Common myeloid progenitor, CD34-positive (primary cell): Measurements from ENCODE around the gene OXLD1.
A peak's percentile ranks its signal among the peaks of the same experiment; 100 is the strongest.

ENCODE experiments used
- CTCF ChIA-PET: fragments of 350-600 bp; sonication (Branson Sonifier 250); formaldehyde crosslinking; loops from one replicate; lab custom pipeline; 2021; ENCODE audit warnings: antibody characterized with exemption; lab: Charles Lee
- POLR2A ChIA-PET: fragments of 350-600 bp; sonication (Branson Sonifier 250); formaldehyde crosslinking; loops from one replicate; lab custom pipeline; 2021; ENCODE audit warnings: antibody characterized with exemption; lab: Charles Lee
- DNase-seq, 3 donors: peaks; one replicate each; pipeline versions ENCODE4 v3.0.0 to v3.0.0-alpha.2; 2013
- H3K27ac ChIP-seq, 2 experiments: 1 replicate in 1 of 2; 2 replicates in 1 of 2; pipeline ENCODE4 v1.7.0; 2013; ENCODE audit warnings: inconsistent platforms in 2 of 2, low read length in 2 of 2, mild to moderate bottlenecking in 2 of 2, low read depth in 1 of 2, moderate library complexity in 1 of 2; ENCODE audit not compliant: severe bottlenecking in 2 of 2, insufficient read depth in 1 of 2, poor library complexity in 1 of 2
- H3K27me3 ChIP-seq, 5 experiments: replicated peaks in 2 of 5; 1 replicate in 3 of 5; 2 replicates in 2 of 5; pipeline versions ENCODE4 v1.6.1 to v1.7.0; 2013; ENCODE audit warnings: low read length in 4 of 5, mild to moderate bottlenecking in 2 of 5, moderate library complexity in 2 of 5, inconsistent platforms in 1 of 5; ENCODE audit not compliant: insufficient read depth in 5 of 5, control insufficient read depth in 4 of 5
- H3K36me3 ChIP-seq, 4 experiments: 1 replicate in 2 of 4; 2 replicates in 2 of 4; pipeline versions ENCODE4 v1.6.1 to v1.7.0; 2013; ENCODE audit warnings: low read length in 3 of 4, control low read depth in 1 of 4, mild to moderate bottlenecking in 1 of 4; ENCODE audit not compliant: control insufficient read depth in 4 of 4, insufficient read depth in 4 of 4
- H3K4me1 ChIP-seq, 4 experiments: 1 replicate in 3 of 4; 2 replicates in 1 of 4; pipeline versions ENCODE4 v1.6.1 to v1.7.1; 2013; ENCODE audit warnings: low read length in 3 of 4, mild to moderate bottlenecking in 3 of 4, control low read depth in 1 of 4, inconsistent platforms in 1 of 4, moderate library complexity in 1 of 4; ENCODE audit not compliant: control insufficient read depth in 4 of 4, insufficient read depth in 4 of 4; ENCODE audit errors: control extremely low read depth in 1 of 4
- H3K4me3 ChIP-seq, 7 experiments: 1 replicate in 4 of 7; 2 replicates in 3 of 7; pipeline versions ENCODE4 v1.5.1 to v1.7.0; 2013; ENCODE audit warnings: mild to moderate bottlenecking in 7 of 7, low read length in 6 of 7, moderate library complexity in 6 of 7, inconsistent platforms in 2 of 7, low read depth in 2 of 7, control low read depth in 1 of 7; ENCODE audit not compliant: insufficient read depth in 4 of 7, control insufficient read depth in 1 of 7; ENCODE audit errors: extremely low read depth in 1 of 7
- H3K9me3 ChIP-seq, 5 experiments: 1 replicate in 4 of 5; 2 replicates in 1 of 5; pipeline versions ENCODE4 v1.6.1 to v1.7.1; 2013; ENCODE audit warnings: low read length in 4 of 5, mild to moderate bottlenecking in 2 of 5, inconsistent platforms in 1 of 5, low read depth in 1 of 5, moderate library complexity in 1 of 5; ENCODE audit not compliant: control insufficient read depth in 4 of 5, insufficient read depth in 2 of 5; ENCODE audit errors: control extremely low read depth in 1 of 5
- WGBS: methylation state at CpG from one replicate; pipeline ENCODE4 v1.1.5; 2013; ENCODE audit not compliant: insufficient coverage; 5-methylcytosine and 5-hydroxymethylcytosine counted together

Gene OXLD1

GRCh38 chr17:81687770-81688541 is 21.6 kb upstream of the OXLD1 start:
- CTCF ChIA-PET, result no interaction called here
- H3K4me3 ChIP-seq, result no peak overlapping the region
- H3K4me1 ChIP-seq, result peaks cover 9 to 18% (median 15%) of the 10 kb centered on the region in 4 experiments
- no peaks in the 10 kb centered on the region for H3K27me3 ChIP-seq
- WGBS, result 97% methylated on average over 40 of the region's 41 CpGs
- POLR2A ChIA-PET, result no interaction called here
- H3K36me3 ChIP-seq, result peaks cover 8 to 74% (median 46%) of the 10 kb centered on the region in 4 experiments
- no peak for DNase-seq
- no peaks in the 10 kb centered on the region for H3K9me3 ChIP-seq
- no peak overlapping the region for H3K27ac ChIP-seq

DNA sequence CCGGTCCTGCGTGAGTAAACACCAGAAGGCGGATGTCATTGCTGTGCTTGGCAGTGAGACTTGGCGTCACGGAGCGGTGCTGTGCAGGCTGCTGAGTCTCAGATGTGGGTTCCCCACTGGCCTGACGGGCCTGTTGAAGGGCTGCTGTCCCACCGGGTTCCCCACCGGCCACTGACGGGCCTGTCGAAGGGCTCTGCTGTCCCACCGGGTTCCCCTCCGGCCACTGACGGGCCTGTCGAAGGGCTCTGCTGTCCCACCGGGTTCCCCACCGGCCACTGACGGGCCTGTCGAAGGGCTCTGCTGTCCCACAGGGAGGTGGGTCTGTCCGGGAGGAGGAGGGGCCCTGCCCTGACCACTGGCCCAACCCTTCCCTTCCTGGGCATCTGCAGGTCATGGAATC is 20.2 kb upstream of the OXLD1 start:
- 94% methylated on average over 19 of the region's 20 CpGs for WGBS
- no peak for DNase-seq
- H3K27ac ChIP-seq, result no peak overlapping the region
- CTCF ChIA-PET, result no interaction called here
- POLR2A ChIA-PET, result no interaction called here
- H3K4me3 ChIP-seq, result no peak overlapping the region
- peaks cover 9 to 26% (median 22%) of the 10 kb centered on the region in 4 experiments for H3K4me1 ChIP-seq
- peaks cover 10 to 67% (median 37%) of the 10 kb centered on the region in 4 experiments for H3K36me3 ChIP-seq
- no peaks in the 10 kb centered on the region for H3K27me3 ChIP-seq
- H3K9me3 ChIP-seq, result no peaks in the 10 kb centered on the region

DNA sequence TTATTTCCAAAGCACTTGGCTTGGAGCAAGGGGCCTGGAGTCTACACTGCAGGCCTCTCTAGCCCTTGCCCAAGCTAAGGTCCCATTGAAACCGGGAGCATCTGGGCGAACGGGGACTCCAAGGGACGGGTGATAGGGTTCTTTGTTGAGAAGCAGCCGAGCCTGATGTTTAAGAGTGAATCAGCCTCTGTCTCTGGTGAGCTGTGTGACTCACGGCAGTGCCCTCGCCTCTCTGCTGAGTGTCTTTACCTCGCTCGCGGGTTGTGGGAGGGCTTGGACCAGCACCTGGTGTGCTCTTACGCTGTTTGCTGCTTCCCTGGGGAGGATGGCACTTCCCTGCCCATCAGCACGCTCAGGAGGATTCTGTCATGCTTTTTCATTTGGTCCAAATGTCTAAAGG is 18.7 kb upstream of the OXLD1 start:
- peaks cover 11 to 62% (median 32%) of the 10 kb centered on the region in 4 experiments for H3K36me3 ChIP-seq
- H3K27me3 ChIP-seq, result no peaks in the 10 kb centered on the region
- peak overlapping the region in 1 of 2 experiments; percentile 43 for H3K27ac ChIP-seq
- peak overlapping the region in 6 of 7 experiments; percentile 81 to 97 (median 92) for H3K4me3 ChIP-seq
- no peaks in the 10 kb centered on the region for H3K9me3 ChIP-seq
- WGBS, result 95% methylated on average over 11 of the region's 12 CpGs
- ChIA-PET CTCF (interaction anchor here (0.8 to 2.1 kb wide), 5 partner anchors 10 to 185 kb away, joined by 3 to 7 read pairs (median 3); partner anchors contain the start of genes CCDC137 and OXLD1), POLR2A (interaction anchor here (0.6 to 1.2 kb wide), 2 partner anchors 17 to 189 kb away, joined by 4 read pairs; no protein-coding TSS in a partner anchor)
- no peak for DNase-seq
- H3K4me1 ChIP-seq, result peaks cover 9 to 26% (median 22%) of the 10 kb centered on the region in 4 experiments

GRCh38 chr17:81684442-81684911 is 18.1 kb upstream of the OXLD1 start:
- peak overlapping the region; percentile 81 to 97 (median 91) for H3K4me3 ChIP-seq
- H3K4me1 ChIP-seq, result peaks cover 9 to 26% (median 22%) of the 10 kb centered on the region in 4 experiments
- peaks cover 7 to 56% (median 30%) of the 10 kb centered on the region in 4 experiments for H3K36me3 ChIP-seq
- no peaks in the 10 kb centered on the region for H3K27me3 ChIP-seq
- DNase-seq, result peak in 2 of 3 donors; percentile 35 to 43
- WGBS, result 12% methylated on average over 13 of the region's 16 CpGs
- H3K27ac ChIP-seq, result peak overlapping the region; percentile 61 to 89
- ChIA-PET POLR2A (interaction anchor here (1.2 to 1.6 kb wide), 2 partner anchors 17 to 18 kb away, joined by 4 to 7 read pairs; partner anchors contain the start of genes CCDC137 and OXLD1), CTCF (interaction anchor here (0.8 to 2.1 kb wide), 5 partner anchors 9 to 185 kb away, joined by 3 to 7 read pairs (median 3); partner anchors contain the start of genes CCDC137 and OXLD1)
- H3K9me3 ChIP-seq, result no peaks in the 10 kb centered on the region

DNA sequence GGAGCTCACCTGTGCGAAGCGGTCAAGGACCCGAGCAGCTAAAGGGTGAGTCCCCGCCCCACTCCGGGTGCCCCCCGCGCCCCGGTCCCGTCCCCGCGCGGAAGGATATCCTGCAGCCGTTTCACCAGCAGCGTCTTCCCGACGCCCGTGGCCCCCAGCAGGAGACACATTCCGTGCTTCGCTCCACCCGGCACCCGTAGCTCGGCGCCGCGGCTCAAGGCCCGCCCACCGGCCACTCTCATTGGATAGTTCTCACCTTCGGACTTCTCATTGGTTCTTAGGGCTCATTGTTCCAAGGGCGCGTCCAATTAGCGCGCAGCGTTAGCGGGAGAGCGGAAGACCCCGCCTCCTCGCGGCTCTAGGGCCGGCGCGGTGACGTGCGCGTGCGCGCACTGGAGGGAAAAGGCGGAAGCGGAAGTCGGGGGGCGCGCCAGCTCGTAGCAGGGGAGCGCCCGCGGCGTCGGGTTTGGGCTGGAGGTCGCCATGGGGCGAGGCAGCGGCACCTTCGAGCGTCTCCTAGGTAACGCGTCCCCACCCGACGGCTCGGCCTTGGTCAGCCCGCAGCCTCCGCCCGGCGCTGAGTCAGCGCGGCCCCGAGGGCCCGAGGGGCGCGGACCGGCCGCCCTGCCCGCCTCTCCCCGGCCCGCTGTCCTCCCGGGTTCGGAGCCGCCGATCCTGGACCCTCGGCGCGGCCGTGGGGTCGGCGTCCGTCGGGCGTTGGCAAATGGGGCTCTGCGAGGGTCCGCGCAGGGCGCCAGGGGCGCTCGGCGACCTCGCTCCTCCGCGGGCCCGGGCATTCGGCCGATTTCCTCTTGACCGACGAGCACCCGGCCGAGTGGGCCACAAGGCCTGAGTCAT is 17.4 kb upstream of the OXLD1 start, which contains the start of the genes ARL16 and HGS:
Gene ARL16, minus strand, starts transcription at position 214 of the 858 bp plus-strand sequence. Its CDS starts 44 bp downstream, at position 170.
Gene HGS, plus strand, starts transcription at position 428 of the 858 bp plus-strand sequence. Its CDS starts 56 bp downstream, at position 484.
- peak within 1 kb of the TSS; percentile 61 to 89 for H3K27ac ChIP-seq
- peak within 1 kb of the TSS; percentile 81 to 97 (median 91) for H3K4me3 ChIP-seq
- POLR2A ChIA-PET, result interaction anchor here (0.5 to 1.7 kb wide), 6 partner anchors 14 to 595 kb away, joined by 3 to 13 read pairs (median 5); partner anchors contain the start of genes CCDC137, MRPL12, NPLOC4 and OXLD1
- 0% methylated on average over 97 of the region's 112 CpGs for WGBS
- H3K4me1 ChIP-seq, result peaks cover 9 to 26% (median 22%) of the 10 kb centered on the region in 4 experiments
- no peaks in the 10 kb centered on the region for H3K27me3 ChIP-seq
- DNase-seq, result peak; percentile 99
- no peaks in the 10 kb centered on the region for H3K9me3 ChIP-seq
- CTCF ChIA-PET, result interaction anchor here (0.7 to 2.1 kb wide), 7 partner anchors 8 to 171 kb away, joined by 3 to 7 read pairs (median 3); partner anchors contain the start of genes CCDC137 and OXLD1
- H3K36me3 ChIP-seq, result peaks cover 3 to 49% (median 26%) of the 10 kb centered on the region in 4 experiments

- Histone ChIP-seq H3K27ac (peak overlapping the region; percentile 58 to 89), H3K36me3 (peaks cover 3 to 43% (median 23%) of the 10 kb centered on the region in 4 experiments), H3K4me1 (peaks cover 9 to 26% (median 22%) of the 10 kb centered on the region in 4 experiments), H3K4me3 (peak overlapping the region; percentile 69 to 97 (median 91)), H3K27me3 (no peaks in the 10 kb centered on the region), H3K9me3 (no peaks in the 10 kb centered on the region)
- ChIA-PET CTCF (interaction anchor here (0.7 to 1.7 kb wide), 7 partner anchors 10 to 171 kb away, joined by 3 to 4 read pairs (median 3); partner anchors contain the start of genes CCDC137, OXLD1 and PDE6G), POLR2A (interaction anchor here (0.5 to 1.7 kb wide), 5 partner anchors 15 to 594 kb away, joined by 3 to 13 read pairs (median 6); partner anchors contain the start of genes CCDC137, MRPL12, NPLOC4 and OXLD1)
- under 1% methylated on average over 32 of the region's 37 CpGs for WGBS
- DNase-seq, result no peak
Observed at GRCh38 chr17:81683208-81683583, 16.8 kb upstream of the OXLD1 start.
